Upper lobe of left lung (tissue), 6 donors: ENCODE data around the gene ERCC6. TPM values are rescaled to one million over a fixed set of nuclear protein-coding genes. Genes with fewer than 3 reads are reported as not detected.

Experiments
- ATAC-seq, 2 donors: fragments of 200-7000 bp; cut with Tn5 transposase; one replicate each; pipeline ENCODE4 v1.9.1; 2022; ENCODE audit warnings: mild to moderate bottlenecking in 2 of 2, moderate library complexity in 2 of 2; ENCODE audit not compliant: low FRiP score in 2 of 2
- DNase-seq, 2 donors: peaks; one replicate each; pipeline ENCODE4 v3.0.0-alpha.2; 2019 to 2020
- H3K27ac ChIP-seq, 4 donors: fragments of 200-600 bp; sonication (generic); one replicate each; pipeline ENCODE4 v1.5.1; 2016 to 2019
- H3K27me3 ChIP-seq, 4 donors: fragments of 200-600 bp; sonication (generic); one replicate each; pipeline ENCODE4 v1.5.1; 2017 to 2019
- H3K36me3 ChIP-seq, 4 donors: fragments of 200-600 bp; sonication (generic); one replicate each; pipeline ENCODE4 v1.5.1; 2016 to 2019
- H3K4me1 ChIP-seq, 4 donors: fragments of 200-600 bp; sonication (generic); one replicate each; pipeline ENCODE4 v1.5.1; 2018 to 2019
- H3K4me3 ChIP-seq, 4 donors: fragments of 200-600 bp; sonication (generic); one replicate each; pipeline ENCODE4 v1.5.1; 2017 to 2019; ENCODE audit warnings: mild to moderate bottlenecking in 2 of 4, moderate library complexity in 1 of 4
- H3K9me3 ChIP-seq, 4 donors: fragments of 200-600 bp; sonication (generic); one replicate each; pipeline ENCODE4 v1.5.1; 2018 to 2019
- CTCF ChIP-seq, 6 experiments: fragments of 450-650 bp in 4 of 6; fragments of 200-600 bp in 2 of 6; sonication (generic) in 2 of 6; IDR thresholded peaks; one replicate each; pipeline ENCODE4 v1.5.1; 2016 to 2019; ENCODE audit warnings: antibody characterized with exemption in 6 of 6
- EP300 ChIP-seq, 4 donors: sonication (generic); formaldehyde crosslinking; IDR thresholded peaks; one replicate each; pipeline ENCODE4 v1.5.1; 2017; ENCODE audit warnings: antibody characterized with exemption in 4 of 4, control low read depth in 2 of 4
- POLR2A ChIP-seq, 4 donors: fragments of 450-650 bp; IDR thresholded peaks; one replicate each; pipeline ENCODE4 v1.5.1; 2016 to 2017; ENCODE audit warnings: antibody characterized with exemption in 4 of 4, mild to moderate bottlenecking in 2 of 4
- POLR2AphosphoS5 ChIP-seq, 2 donors: sonication (generic); formaldehyde crosslinking; IDR thresholded peaks; one replicate each; pipeline ENCODE4 v1.5.1; 2017; ENCODE audit warnings: antibody characterized with exemption in 2 of 2
- WGBS, 2 donors: methylation state at CpG; one replicate each; pipeline ENCODE4 v1.1.5; 2017 to 2018; 5-methylcytosine and 5-hydroxymethylcytosine counted together
- total RNA-seq, 6 donors: library from RNA; depleted of rRNA in 4 of 6; stranded (reverse); fragments of >200 nt in 4 of 6; gene quantifications; one replicate each; pipeline versions ENCODE4 v1.1.0 to v1.2.1, GENCODE V29; 2016 to 2021
- donor health status: DM: no; HTN: no; CAD: no; lungs with moderate emphysema.
- donor health status: DM: no; HTN: yes; CAD: no; lungs with severe emphysema.

The ERCC6 gene
- total RNA-seq, 6 donors from 2014 or later: 8.4 to 30.4 (median 23.3) TPM

- ATAC-seq (no peak), DNase-seq (no peak)
- 33 to 44% methylated on average over 2 of the region's 2 CpGs for WGBS, 2 donors
- no peak overlapping the region for H3K4me3 ChIP-seq
- no peaks in the 10 kb centered on the region for H3K36me3 ChIP-seq
- no peak overlapping the region for H3K27ac ChIP-seq
- TF ChIP-seq POLR2A (IDR thresholded peaks at IDR 0.05): no peak
- no peak for TF ChIP-seq POLR2AphosphoS5 (IDR thresholded peaks at IDR 0.05)
- TF ChIP-seq EP300 (IDR thresholded peaks at IDR 0.05): no peak
- TF ChIP-seq CTCF (IDR thresholded peaks at IDR 0.05): no peak
- H3K9me3 ChIP-seq: no peaks in the 10 kb centered on the region
- H3K4me1 ChIP-seq: no peaks in the 10 kb centered on the region
- no peaks in the 10 kb centered on the region for H3K27me3 ChIP-seq
These were observed 32.5 kb upstream of the ERCC6 start for GRCh38 chr10:49571388-49571787.

GRCh38 chr10:49569031-49569631 lies 30.2 kb upstream of the ERCC6 start:
- Histone ChIP-seq H3K4me3 (no peak overlapping the region), H3K27ac (no peak overlapping the region), H3K9me3 (no peaks in the 10 kb centered on the region), H3K27me3 (no peaks in the 10 kb centered on the region), H3K4me1 (no peaks in the 10 kb centered on the region), H3K36me3 (no peaks in the 10 kb centered on the region)
- ATAC-seq (peak in 1 of 2 donors; percentile 80), DNase-seq (no peak)
- 68 to 76% methylated on average over 3 of the region's 3 CpGs for WGBS, 2 donors
- TF ChIP-seq POLR2AphosphoS5 (IDR thresholded peaks at IDR 0.05) (no peak), POLR2A (IDR thresholded peaks at IDR 0.05) (no peak), CTCF (IDR thresholded peaks at IDR 0.05) (no peak), EP300 (IDR thresholded peaks at IDR 0.05) (no peak)

GRCh38 chr10:49568235-49568634 lies 29.3 kb upstream of the ERCC6 start:
- Histone ChIP-seq H3K9me3 (no peaks in the 10 kb centered on the region), H3K4me3 (no peak overlapping the region), H3K27me3 (no peaks in the 10 kb centered on the region), H3K4me1 (no peaks in the 10 kb centered on the region), H3K27ac (no peak overlapping the region), H3K36me3 (no peaks in the 10 kb centered on the region)
- TF ChIP-seq CTCF (IDR thresholded peaks at IDR 0.05): no peak
- TF ChIP-seq POLR2A (IDR thresholded peaks at IDR 0.05): no peak
- TF ChIP-seq EP300 (IDR thresholded peaks at IDR 0.05): no peak
- ATAC-seq (peak in 1 of 2 donors; percentile 94), DNase-seq (no peak)
- 66 to 70% methylated on average over 2 of the region's 2 CpGs for WGBS, 2 donors

- Histone ChIP-seq H3K27ac (no peak overlapping the region), H3K9me3 (no peaks in the 10 kb centered on the region), H3K4me1 (no peaks in the 10 kb centered on the region), H3K27me3 (no peaks in the 10 kb centered on the region), H3K4me3 (no peak overlapping the region), H3K36me3 (no peaks in the 10 kb centered on the region)
- 83% methylated on average over 1 of the region's 1 CpG for WGBS, 2 donors
- TF ChIP-seq POLR2AphosphoS5 (IDR thresholded peaks at IDR 0.05) (no peak), EP300 (IDR thresholded peaks at IDR 0.05) (no peak), POLR2A (IDR thresholded peaks at IDR 0.05) (no peak), CTCF (IDR thresholded peaks at IDR 0.05) (no peak)
- no peak for ATAC-seq
- no peak for DNase-seq
These were observed 28.9 kb upstream of the ERCC6 start for GRCh38 chr10:49567810-49568209.

GRCh38 chr10:49564461-49565009 lies 25.6 kb upstream of the ERCC6 start:
- TF ChIP-seq CTCF (IDR thresholded peaks at IDR 0.05): no peak
- no peak for TF ChIP-seq POLR2AphosphoS5 (IDR thresholded peaks at IDR 0.05)
- no peak for TF ChIP-seq POLR2A (IDR thresholded peaks at IDR 0.05)
- no peak for TF ChIP-seq EP300 (IDR thresholded peaks at IDR 0.05)
- WGBS, 2 donors: 82 to 85% methylated on average over 2 to 4 of the region's 4 CpGs

More at GRCh38 chr10:49564461-49565009, 25.6 kb upstream of the ERCC6 start:
- DNase-seq (no peak), ATAC-seq (no peak)
- Histone ChIP-seq H3K27ac (no peak overlapping the region), H3K9me3 (no peaks in the 10 kb centered on the region), H3K4me3 (no peak overlapping the region), H3K4me1 (no peaks in the 10 kb centered on the region), H3K27me3 (no peaks in the 10 kb centered on the region), H3K36me3 (no peaks in the 10 kb centered on the region)
